HL-60 (cell line): ENCODE data around the gene LMBR1.

Experiments used
- GABPA ChIP-seq: IDR thresholded peaks from 2 replicates; pipeline ENCODE4 v1.6.1; 2012; ENCODE audit warnings: low read depth
- TF ChIP-seq, protein P1 (sequence below): IDR thresholded peaks from one replicate; pipeline ENCODE4 v1.5.1; 2011; ENCODE audit warnings: low read length, control low read depth, inconsistent platforms; ENCODE audit not compliant: insufficient read depth

DNA sequence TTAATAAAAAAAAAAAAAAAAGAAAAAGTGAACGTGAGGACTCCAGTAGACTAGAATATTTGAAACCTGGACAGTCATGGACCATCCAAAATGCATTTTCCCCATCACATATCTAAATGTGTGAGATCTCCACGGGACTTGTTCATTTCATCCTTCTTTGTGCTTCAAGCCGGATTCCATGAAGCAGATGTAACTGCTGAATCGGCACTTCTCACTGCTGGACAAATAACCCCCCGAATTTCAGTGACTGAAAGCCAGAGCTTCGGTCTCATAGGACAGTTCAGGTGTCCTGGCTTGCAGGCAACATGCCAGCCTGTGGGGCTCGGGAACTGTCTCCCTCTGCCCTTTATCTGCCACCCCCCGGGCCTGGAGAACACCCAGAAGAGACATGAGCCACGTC is 219.1 kb downstream of the LMBR1 start:
- TF ChIP-seq, protein P1, sequence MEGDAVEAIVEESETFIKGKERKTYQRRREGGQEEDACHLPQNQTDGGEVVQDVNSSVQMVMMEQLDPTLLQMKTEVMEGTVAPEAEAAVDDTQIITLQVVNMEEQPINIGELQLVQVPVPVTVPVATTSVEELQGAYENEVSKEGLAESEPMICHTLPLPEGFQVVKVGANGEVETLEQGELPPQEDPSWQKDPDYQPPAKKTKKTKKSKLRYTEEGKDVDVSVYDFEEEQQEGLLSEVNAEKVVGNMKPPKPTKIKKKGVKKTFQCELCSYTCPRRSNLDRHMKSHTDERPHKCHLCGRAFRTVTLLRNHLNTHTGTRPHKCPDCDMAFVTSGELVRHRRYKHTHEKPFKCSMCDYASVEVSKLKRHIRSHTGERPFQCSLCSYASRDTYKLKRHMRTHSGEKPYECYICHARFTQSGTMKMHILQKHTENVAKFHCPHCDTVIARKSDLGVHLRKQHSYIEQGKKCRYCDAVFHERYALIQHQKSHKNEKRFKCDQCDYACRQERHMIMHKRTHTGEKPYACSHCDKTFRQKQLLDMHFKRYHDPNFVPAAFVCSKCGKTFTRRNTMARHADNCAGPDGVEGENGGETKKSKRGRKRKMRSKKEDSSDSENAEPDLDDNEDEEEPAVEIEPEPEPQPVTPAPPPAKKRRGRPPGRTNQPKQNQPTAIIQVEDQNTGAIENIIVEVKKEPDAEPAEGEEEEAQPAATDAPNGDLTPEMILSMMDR: no peak
- no peak for TF ChIP-seq GABPA
